D721Med (cell line): ENCODE data around the gene MXD4.
A peak's percentile ranks its signal among the peaks of the same experiment; 100 is the strongest.
"Not testable (repeated sequence)": the region's sequence is repeated elsewhere in the genome, so short reads cannot be mapped to it uniquely, and the experiment has no call there.

Source experiments
- DNase-seq: peaks from one replicate; pipeline ENCODE4 v3.0.0; 2011; ENCODE audit warnings: low spot score; ENCODE audit not compliant: insufficient read length
- FAIRE-seq: peaks from 2 replicates; lab custom pipeline; 2011; peaks lifted over from hg19 to GRCh38; lab: Jason Lieb, UNC
- CTCF ChIP-seq: IDR thresholded peaks from 2 replicates; pipeline ENCODE4 v1.5.1; 2012; ENCODE audit warnings: mild to moderate bottlenecking, control low read depth; ENCODE audit not compliant: insufficient read depth; ENCODE audit errors: missing control alignments

Gene MXD4

GRCh38 chr4:2280531-2281300, 18.8 kb upstream of the MXD4 start:
- TF ChIP-seq CTCF: peak; percentile 49
- DNase-seq (no peak), FAIRE-seq (no peak)

- FAIRE-seq: no peak
- TF ChIP-seq CTCF: no peak
- DNase-seq: no peak
Measured at GRCh38 chr4:2277956-2278355, 16.0 kb upstream of the MXD4 start.

- FAIRE-seq: no peak
- TF ChIP-seq CTCF: no peak
- no peak for DNase-seq
Measured at GRCh38 chr4:2276581-2277325, 14.8 kb upstream of the MXD4 start.

- DNase-seq (no peak), FAIRE-seq (no peak)
- TF ChIP-seq CTCF: no peak
Measured at GRCh38 chr4:2275546-2276251, 13.8 kb upstream of the MXD4 start.

GRCh38 chr4:2275044-2275397, 13.1 kb upstream of the MXD4 start:
- DNase-seq, FAIRE-seq: not testable (repeated sequence)

- DNase-seq (no peak), FAIRE-seq (no peak)
- no peak for TF ChIP-seq CTCF
Measured at GRCh38 chr4:2274320-2275043, 12.6 kb upstream of the MXD4 start.
